Astrocyte of the hippocampus (primary cell): ENCODE measurements around the gene BEGAIN.

ENCODE experiments used
- DNase-seq: peaks from one replicate; pipeline ENCODE4 v3.0.0; 2011; ENCODE audit warnings: low read depth, low spot score

The BEGAIN gene

DNA sequence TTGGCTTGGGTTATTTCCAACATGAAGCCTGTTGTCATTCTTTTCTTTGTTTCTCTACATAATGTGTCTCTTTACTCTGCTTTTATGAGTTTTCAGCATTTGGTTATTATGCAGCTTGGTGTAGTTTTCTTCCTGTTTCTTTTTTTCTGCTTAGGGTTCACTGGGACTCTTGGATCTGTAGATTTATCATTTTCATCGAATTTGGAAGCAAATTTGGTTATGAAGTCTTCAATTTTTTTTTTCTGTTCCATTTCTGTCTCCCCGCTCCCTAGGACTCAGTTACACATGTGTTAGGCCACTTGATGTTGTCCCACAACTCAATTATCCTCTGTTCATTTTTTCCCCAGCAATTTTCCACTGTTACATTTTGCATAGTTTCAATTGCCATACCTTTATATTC is 13.8 kb upstream of the BEGAIN start:
- no peak for DNase-seq

DNA sequence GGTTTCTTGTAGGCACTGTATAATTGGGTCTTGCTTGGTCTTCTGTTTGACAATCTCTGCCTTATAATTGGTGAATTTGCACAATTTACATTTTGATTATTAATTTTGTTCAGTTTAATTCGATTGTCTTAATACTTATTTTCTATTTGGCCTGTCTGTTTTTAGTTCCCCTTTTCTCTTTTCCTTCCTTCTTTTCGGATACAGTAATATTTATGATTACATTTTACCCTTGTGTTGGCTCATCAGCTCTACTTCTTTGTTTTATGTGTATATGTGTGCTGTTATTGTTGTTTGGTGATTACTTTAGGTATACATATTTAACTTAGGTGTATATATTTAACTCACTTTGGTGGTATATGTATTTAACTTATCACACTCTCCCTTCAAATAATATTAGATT is 12.8 kb upstream of the BEGAIN start:
- no peak for DNase-seq

DNA sequence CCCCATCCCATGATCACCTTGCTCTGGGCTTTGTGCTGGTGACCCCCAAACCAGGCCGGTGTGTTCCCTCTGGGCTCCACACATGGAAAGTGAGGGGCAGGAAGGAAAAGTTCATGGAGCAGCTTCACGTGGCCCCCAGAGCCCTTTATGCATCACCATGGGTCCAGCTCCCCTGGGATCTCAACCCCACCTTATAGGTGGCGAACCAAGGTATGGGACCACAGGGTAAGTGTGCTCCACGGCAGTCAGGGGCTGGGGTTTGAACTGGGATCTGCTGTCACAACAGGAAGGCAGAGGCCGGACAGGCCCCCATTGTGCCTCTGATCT is 7.4 kb upstream of the BEGAIN start:
- DNase-seq: no peak

DNA sequence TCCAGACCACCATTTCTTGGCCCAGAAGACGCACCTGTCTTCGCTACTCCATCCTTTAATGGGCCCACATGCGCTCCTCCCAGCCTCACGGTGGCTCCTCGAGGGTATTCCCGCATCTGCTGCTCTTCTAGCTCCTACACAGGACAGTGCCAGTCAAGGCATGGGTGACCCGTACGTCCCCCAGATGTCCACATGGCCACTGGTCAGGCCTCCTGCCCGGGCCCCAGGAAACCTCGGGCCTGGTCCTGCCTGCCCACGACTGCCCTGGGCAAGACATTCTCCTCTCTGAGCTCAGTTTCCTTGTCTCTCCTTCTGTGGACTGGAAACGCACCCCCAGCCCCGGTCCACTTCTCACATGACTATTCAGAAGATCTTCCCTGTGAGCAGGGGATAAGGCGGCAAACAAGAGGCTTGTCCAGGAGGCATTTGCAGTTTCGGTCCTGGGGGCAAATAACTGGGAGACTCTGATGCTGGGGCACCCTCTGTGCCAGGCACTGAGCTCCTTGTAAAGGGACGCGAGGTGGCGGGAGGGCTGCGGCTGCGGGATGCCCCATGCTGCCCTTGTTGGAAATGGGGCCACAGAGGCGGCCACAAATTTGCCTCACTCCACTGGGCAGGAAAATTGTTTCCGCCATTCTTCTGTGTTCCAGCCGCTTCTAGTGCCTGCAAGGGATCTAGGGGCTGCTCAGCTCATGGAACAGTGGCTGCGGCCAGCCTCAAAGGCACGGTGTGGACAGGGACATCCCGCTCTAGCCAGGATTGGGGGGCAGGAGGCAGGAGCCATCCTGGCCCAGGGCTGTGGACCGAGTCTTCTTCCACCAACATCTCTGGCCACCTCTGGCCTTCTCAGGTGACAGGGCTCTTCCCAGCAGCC is 6.8 kb upstream of the BEGAIN start:
- DNase-seq: no peak

DNA sequence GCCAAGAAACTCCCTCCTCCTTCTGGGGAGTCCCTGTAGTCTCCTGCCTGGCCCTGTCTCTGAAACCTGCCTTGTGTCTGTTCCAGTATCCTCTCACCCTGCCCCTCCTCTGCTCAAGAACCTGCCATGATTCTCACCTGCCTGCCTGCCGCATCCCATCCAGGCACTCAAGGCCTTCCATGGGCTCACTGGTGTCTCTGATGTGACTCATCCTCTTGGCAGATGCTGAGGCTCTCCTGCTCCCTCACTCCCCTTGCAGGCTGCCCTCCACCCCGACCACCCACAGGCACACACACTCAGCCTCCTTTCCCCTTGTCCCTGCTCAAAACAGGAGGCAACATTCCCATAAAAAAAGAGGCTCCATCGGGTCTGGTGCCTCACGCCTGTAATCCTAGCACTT is 5.8 kb upstream of the BEGAIN start:
- no peak for DNase-seq

DNA sequence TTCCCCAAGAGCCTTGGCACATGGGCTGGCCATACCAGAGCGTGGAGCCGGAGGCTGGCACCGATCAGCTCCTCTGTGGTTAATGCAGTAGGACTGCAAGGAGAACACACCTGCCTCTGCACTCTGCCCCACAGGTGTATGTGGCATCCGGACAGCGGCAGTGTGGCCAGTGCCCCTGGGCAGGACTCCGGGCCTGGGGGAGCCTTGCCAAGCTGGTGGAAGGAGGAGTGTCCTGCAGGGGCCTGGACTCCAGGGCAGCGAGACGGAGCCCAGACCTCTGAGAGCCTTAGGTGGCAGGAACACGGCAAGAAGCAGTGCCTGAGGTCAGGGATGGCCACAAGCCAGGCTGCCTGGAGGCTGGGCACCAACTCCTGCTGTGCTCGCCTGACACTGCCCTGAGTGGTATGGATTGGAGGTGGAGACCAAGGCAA is 5.3 kb upstream of the BEGAIN start:
- no peak for DNase-seq

DNA sequence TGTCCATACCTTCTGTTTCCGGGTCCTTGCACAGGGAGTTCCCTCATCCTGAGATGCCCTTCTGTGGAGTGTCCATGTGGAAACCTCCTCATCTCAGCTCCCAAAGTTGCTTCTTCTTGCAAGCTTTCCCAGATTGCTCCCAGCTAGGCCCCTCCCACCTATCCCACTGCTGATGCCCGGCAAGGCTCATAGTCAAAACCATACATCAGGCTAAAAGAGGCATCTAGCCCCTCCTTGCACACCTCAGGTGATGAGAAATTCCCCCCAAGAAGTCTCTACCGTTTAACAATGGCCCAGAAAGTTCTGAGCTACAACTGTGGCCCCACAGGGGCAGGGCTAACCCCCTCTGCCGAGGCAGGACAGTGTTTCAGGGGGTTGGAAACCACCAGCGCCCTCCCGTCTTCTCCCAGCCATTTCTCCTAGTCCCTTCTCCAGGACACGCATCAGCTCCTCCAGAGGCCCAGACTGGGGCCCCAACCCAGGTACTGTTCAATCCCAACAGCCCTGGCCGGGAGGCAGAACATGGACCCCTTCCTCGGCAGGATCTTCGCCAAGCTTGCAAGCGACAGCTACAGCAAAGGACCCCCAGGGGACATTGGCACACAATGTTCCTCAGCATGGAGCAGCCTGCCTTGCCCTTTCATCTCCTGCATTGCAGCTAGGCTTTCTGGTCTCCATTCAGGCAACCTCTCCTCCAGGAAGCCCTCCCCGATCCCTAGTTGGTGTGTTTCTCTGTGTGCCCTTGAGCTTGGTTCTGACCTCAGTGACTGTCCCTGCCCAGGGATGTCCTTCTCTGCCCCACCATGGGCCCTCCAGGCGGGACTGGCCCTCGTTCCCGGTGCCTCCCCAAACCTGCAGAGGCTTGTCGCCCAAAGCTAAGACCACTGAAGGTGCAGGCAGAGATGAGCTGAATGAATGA is 4.5 kb upstream of the BEGAIN start:
- no peak for DNase-seq

DNA sequence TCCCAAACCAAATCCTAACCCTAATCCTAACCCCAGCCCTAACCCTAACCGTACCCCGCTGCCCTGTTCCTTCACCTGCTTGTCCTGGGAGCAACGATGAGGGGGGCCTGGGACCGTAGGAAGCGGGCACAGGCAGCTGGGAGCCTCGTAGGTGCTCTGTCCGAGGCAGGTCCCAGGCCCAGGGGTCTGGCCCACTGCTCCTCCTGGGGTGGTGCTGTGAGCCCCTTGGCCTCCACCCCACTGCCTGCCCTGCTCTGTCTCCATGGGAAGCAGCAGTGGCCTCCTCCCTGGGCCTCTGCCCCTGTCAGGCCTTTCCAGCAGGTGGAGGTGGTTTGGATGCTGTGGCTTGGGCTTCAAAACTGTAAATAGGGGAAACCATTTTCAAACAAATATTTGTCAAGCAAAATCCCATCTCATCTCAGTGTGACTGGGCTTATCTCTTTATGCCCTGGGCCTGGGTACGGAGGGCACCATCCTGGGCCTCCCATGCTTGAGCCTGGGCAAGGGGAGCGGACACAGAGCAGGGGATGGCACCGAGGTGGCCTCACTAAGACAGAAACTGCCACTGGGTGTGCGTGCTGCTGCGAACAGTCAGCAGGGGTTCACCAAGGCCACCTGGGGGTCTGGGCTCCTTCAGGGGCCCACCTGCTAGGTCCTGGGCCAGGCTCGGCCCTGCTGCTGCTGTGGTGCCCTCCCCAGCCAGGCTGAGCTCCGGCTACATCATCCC is 3.7 kb upstream of the BEGAIN start:
- DNase-seq: no peak

DNA sequence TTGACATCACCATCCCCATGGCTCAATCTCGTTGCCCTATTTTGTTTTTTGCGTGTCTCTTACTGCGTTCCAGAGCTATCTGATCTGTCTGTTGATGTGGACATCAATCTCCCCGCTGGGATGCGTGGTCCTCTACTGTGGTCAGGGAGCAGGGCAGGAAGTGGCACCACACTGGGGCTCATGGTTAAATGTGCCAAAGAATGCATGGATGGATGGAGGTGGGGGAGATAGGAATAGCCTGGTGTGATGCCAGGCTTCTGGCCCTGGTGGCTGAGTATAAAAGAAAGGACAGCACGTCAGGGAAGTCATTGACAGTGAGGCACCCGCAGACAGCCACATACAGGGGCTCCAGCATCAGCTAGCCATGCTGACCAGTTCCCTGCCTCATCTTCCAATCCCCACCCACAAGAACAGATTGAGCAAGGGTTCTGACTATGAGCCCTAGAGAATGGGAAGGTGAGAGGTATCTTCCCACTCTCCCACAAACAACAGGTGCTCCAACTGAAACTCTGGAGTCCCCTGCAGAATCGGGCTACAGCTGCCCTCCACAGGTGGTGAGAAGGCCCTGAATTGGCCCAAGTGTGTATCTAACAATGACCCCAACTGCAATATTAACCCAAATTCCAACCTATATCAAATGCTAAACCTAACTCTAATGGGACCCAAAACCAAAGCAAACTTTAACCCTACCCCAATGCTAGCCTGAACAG is 2.7 kb upstream of the BEGAIN start:
- DNase-seq: no peak

DNA sequence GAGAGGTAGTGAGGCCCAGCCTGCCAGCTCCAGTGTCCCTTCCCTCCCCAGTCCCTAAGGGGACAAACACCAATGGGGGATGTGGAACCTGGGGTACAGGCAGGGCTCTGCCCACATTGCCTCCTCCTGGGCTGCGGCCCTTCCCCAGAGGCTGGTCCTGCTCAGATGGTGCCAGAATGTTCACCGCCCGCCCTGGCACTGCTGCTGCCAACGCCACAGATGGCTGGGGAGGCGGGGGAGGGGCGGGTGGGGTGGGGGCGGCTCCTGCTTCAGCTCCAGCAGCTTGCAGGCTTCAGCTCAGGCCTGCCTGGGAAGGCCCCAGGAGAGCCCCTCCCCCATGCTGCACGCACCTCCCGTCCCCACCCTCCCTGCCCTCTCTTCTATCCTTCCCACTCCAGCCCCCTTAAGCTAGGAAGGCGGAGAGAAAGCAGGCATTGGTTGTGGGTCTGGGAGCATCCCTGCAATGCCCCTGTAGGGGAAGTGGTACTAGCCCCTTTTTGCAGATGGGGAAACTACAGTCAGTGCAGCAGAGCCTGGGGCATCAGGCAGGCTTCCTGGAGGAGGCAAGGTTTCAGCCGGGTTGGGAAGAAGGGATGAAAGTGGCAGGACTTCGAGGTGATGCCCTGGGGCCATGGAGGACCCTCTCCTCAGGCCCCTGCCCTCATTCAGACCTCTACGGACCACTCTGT is 2.0 kb upstream of the BEGAIN start:
- no peak for DNase-seq

DNA sequence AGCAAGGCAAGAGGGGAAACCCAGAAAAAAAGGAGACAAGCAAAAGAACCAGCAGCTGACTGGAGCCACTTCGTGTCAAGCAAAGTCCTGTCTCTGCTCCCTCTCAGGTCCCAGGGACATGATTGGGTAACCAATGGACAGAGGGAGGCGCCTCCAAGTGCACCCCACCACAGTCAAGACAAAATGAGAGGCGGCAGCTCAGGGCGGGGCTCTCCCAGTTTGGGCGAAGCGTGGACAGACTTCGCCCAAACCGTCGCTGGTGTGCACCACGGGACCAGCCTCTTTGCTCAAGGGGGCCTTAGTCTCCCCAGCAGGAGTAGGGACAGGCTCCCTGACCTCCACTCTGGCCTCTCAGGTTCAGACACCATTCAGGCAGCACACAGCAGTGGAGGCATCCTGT is 1.5 kb upstream of the BEGAIN start:
- DNase-seq: no peak

DNA sequence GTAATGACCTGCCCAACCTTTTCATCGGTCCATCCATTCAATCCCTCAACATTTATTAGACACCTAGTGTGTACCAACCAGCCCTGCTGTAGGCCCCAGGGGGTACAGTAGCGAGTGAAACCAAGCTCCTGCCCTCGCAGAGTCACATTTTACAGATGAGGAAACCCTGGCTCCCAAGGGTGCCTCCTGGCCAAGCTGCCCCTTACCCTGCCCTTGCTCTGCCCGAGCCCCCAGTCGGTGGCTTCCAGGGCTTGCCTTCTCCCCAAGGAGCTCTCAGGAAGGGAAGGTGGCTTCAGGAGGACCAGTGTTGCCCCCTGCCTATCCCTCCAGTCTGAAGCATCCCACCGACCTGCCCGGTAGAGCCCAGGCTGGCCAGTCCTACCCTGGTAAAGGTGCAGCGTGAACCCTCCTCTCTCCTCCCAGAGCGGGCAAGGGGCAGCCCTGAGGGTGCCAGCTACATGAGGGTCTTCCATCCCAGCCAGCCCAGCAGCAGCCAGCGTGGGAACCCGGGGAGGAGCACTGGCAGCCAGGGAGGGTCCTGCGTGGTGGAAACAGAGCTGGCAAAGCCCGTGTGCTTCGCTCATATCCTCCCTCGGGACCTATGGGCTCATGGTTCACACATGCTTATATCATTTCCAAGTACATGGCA is 670 bp upstream of the BEGAIN start:
- no peak for DNase-seq

DNA sequence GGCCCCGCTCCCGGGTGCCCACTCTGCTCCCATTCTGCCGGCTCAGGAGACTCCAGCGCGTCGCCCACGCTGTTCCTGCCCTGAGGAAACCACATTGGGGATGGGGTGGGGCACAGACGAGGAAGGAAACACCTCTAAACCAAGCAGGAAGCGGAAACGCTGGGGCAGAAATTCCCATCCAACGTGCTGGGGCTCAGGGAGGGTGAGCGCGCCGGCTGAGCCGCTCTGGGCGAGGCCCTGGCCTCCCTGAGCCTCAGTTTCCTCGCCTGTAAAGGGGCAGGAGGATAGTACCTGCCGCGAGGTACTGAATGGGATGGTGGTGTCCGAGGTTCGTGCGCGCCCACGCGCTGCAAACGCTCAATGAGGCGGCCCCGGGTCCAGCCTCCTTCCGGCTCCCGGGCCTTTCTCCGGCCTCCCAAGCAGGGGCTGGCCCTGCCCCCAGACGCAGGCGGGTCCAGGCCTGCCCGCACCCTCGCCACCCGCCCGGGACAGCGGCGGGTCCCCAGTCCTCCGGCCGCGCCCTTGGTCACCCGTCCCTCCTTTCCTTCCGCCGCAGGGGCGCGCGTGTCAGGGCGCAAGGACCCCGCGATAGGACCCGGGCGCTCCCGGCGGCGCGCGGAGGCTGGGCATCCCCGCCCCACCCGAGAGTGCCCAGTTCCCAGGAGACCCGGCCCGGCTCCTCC is 673 bp downstream of the BEGAIN start:
- peak; percentile 69 for DNase-seq

DNA sequence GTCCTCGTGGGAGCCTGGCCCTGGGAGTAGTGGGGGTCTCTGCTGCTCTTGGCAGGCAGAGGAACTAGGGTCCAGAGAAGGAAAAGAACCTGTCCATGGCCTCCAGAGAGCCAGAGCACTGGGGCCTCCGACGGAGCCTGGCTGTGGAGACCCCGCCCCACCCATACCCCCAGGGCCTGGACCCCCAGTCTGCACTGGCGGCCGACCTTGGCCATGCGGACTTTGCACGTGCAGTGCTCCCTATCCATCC is 1.1 kb downstream of the BEGAIN start:
- DNase-seq: no peak

DNA sequence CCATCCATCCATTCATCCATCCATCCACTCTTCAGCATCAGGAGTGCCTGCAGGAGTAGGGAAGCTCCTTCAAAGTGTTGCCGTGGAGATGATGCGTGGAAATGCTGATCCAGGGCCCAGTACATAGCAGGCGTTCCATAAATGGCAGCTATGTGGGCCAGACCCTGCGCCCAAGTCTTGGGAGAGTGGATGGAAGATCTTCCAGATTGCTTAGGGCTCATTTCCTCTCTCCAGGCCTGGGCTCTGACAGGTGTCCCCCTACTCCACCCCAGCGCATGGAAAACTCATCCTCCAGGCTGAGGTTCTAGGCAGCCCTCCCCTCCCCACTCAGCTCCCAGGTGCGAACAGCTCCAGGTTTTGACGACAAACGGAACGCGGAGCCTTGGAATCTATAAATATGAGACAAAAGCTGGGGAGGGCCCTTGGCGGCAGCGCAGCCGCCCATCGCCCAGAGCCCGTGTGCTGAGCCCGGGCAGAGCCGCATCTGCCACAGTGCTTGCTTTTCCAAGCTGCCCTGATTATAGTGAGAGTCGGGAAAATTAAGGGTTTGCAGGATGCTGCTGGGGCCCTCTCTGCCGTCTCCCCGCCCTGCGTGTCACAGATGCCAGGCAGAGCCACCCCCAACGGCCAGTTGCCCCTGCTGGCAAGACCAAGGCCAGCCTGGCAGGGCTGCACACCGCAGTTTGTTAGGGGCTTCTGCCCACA is 1.6 kb downstream of the BEGAIN start:
- no peak for DNase-seq

DNA sequence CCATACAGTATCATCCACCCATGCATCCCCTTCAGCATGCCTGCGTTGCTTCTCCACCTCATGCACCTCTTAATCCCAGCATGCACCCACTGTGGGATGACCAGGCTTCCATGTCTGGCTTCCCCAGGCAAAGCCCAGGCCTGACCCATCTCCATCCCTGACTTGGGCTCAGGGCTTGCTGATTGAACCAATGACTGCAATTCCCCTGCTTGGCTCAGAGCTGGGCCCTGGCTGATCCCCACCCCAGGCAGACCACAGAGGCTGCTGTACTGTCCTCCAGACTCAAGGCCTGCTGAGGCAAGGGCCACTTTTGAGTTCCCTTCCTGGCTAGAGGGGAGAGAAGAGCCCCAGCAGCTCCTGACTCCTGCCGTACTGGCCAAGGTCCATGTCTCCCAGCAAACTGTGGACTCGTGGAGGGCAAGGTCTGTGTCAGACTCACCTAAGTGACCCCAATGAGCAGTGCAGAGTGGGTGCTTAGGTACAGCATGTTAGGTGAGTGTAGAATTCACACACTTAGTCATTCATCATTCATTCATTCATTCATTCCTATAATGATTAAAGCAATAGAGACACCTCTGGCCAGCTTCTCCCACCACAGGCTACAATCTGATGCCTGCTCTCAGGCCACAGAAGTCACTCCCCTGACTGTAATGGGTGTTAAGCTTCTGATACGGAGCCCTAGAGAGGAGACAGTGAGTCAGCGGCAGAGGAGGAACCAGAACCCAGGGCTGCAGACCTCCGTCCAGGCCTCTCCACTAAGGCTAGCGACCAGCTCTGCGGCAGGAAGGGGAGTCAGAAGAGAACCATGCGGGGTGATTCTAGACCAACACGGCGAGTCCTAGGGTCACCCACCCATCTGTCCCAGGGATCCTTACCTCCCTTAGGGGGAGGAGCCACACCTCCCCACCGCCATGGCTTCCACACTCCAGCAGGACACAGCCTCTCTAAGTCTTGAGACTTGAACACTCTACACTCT is 2.9 kb downstream of the BEGAIN start:
- no peak for DNase-seq

DNA sequence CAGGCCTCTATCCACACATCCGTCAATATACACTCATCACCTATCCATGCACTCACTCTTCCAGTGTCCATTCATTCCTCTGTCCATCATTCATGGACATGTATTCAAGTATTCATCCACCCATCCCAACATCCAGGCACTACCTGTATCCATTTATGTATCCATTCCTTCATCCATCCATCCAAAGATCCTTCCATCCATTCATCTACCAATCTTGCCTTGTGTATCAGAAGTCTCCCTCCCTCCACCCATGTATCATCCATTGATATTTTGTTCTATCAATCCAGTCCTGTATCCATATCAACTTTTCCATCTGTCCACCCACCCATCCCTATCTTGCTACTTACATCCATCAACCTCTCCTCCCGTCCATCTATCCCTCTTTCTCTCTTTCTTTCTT is 4.0 kb downstream of the BEGAIN start:
- no peak for DNase-seq

DNA sequence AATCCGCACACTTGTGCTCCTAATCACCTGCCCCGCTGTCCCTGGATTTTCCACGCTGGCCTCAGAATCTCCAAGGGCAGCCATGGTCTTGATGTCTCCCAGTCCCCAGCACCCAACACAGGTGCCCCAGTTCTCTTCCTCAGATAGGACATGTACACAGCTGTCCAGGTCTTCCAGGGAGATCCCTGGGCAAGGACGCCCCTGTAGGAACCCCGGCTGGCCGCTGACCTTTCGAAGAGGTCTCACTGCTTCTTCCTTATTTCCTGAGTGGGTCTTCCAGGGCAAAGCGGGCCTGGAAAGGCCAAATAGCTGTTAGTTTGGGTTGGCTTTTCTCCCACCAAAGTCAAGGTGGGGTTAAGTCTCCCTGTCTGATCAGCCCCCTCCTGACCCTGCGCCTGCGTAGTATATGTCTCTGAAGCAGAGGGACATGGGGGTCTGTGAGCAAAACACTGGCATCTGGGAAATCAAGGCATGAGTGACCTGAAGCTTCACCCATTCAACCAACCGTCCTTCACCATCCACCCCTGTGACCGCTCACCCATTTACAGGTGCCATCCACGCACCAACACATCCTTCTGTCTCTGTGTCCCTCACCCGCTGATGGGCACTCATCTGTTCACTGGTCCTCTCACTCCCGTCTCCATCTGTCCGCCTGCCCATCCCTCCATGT is 4.6 kb downstream of the BEGAIN start:
- DNase-seq: no peak
